GM18868 (cell line): ENCODE results near the gene ZNF396.

Source experiments
- ATAC-seq: cut with Tn5 transposase; IDR thresholded peaks from one replicate; pipeline ENCODE4 v1.9.1; 2021; ENCODE audit warnings: mild to moderate bottlenecking, moderate library complexity; ENCODE audit not compliant: unreplicated experiment

The ZNF396 gene

GRCh38 chr18:35376742-35377695 lies at the start of gene ZNF396:
Gene ZNF396, minus strand, starts transcription at chr18:35377337. Its CDS starts 3,045 bp downstream, at chr18:35374292.
- ATAC-seq: peak; percentile 91

- no peak for ATAC-seq
These were observed 49.6 kb upstream of the ZNF396 start for GRCh38 chr18:35426786-35427185.

- no peak for ATAC-seq
These were observed 47.2 kb upstream of the ZNF396 start for GRCh38 chr18:35424356-35424755.

- no peak for ATAC-seq
These were observed 45.1 kb upstream of the ZNF396 start for GRCh38 chr18:35422237-35422636.

GRCh38 chr18:35418610-35419009 lies 41.5 kb upstream of the ZNF396 start:
- no peak for ATAC-seq

GRCh38 chr18:35417223-35417622 lies 40.1 kb upstream of the ZNF396 start:
- no peak for ATAC-seq

- peak; percentile 56 for ATAC-seq
These were observed 38.5 kb upstream of the ZNF396 start for GRCh38 chr18:35415511-35416073.

GRCh38 chr18:35413163-35413511 lies 36.0 kb upstream of the ZNF396 start:
- no peak for ATAC-seq

- ATAC-seq: no peak
These were observed 34.7 kb upstream of the ZNF396 start for GRCh38 chr18:35411625-35412351.

GRCh38 chr18:35410561-35410960 lies 33.4 kb upstream of the ZNF396 start:
- no peak for ATAC-seq

GRCh38 chr18:35409911-35410310 lies 32.8 kb upstream of the ZNF396 start:
- no peak for ATAC-seq

- ATAC-seq: peak; percentile 75
These were observed 31.7 kb upstream of the ZNF396 start for GRCh38 chr18:35408843-35409261.

- peak; percentile 46 for ATAC-seq
These were observed 30.8 kb upstream of the ZNF396 start for GRCh38 chr18:35407871-35408481.

- no peak for ATAC-seq
These were observed 29.5 kb upstream of the ZNF396 start for GRCh38 chr18:35406666-35407065.

GRCh38 chr18:35397976-35398375 lies 20.8 kb upstream of the ZNF396 start:
- no peak for ATAC-seq

- no peak for ATAC-seq
These were observed 16.6 kb upstream of the ZNF396 start for GRCh38 chr18:35393716-35394115.

- ATAC-seq: no peak
These were observed 15.2 kb upstream of the ZNF396 start for GRCh38 chr18:35392375-35392774.

GRCh38 chr18:35390951-35391700 lies 14.0 kb upstream of the ZNF396 start:
- no peak for ATAC-seq

GRCh38 chr18:35389095-35389618 lies 12.0 kb upstream of the ZNF396 start:
- ATAC-seq: no peak

GRCh38 chr18:35387152-35387571 lies 10.0 kb upstream of the ZNF396 start:
- ATAC-seq: peak; percentile 24
